Right lobe of liver (tissue), 4 donors: ENCODE results near the gene PGD.

Experiments
- POLR2A ChIP-seq: fragments of 450-650 bp; IDR thresholded peaks from one replicate; pipeline ENCODE4 v1.6.1; 2017; ENCODE audit warnings: antibody characterized with exemption, mild to moderate bottlenecking
- TF ChIP-seq, protein P1 (sequence below), 4 donors: fragments of 200-600 bp in 3 of 4; fragments of 450-650 bp in 1 of 4; IDR thresholded peaks; one replicate each; pipeline versions ENCODE4 v1.5.1 to v1.8.0; 2016 to 2022; ENCODE audit warnings: antibody characterized with exemption in 4 of 4, mild to moderate bottlenecking in 2 of 4
- donor health status: DM: no; HTN: no; CAD: no.
- donor health status: DM: no; HTN: no; CAD: no.
- donor health status: DM: no; HTN: yes; CAD: no.

- TF ChIP-seq, protein P1, sequence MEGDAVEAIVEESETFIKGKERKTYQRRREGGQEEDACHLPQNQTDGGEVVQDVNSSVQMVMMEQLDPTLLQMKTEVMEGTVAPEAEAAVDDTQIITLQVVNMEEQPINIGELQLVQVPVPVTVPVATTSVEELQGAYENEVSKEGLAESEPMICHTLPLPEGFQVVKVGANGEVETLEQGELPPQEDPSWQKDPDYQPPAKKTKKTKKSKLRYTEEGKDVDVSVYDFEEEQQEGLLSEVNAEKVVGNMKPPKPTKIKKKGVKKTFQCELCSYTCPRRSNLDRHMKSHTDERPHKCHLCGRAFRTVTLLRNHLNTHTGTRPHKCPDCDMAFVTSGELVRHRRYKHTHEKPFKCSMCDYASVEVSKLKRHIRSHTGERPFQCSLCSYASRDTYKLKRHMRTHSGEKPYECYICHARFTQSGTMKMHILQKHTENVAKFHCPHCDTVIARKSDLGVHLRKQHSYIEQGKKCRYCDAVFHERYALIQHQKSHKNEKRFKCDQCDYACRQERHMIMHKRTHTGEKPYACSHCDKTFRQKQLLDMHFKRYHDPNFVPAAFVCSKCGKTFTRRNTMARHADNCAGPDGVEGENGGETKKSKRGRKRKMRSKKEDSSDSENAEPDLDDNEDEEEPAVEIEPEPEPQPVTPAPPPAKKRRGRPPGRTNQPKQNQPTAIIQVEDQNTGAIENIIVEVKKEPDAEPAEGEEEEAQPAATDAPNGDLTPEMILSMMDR (IDR thresholded peaks at IDR 0.05), result no peak
- no peak for TF ChIP-seq POLR2A
Measured at GRCh38 chr1:10450156-10450814, 51.4 kb downstream of the PGD start.
